GM13977 (cell line): ENCODE results near the gene USPL1.
"Not testable (repeated sequence)": the region's sequence is repeated elsewhere in the genome, so short reads cannot be mapped to it uniquely, and the experiment has no call there.

Experiments used
- DNase-seq: peaks from one replicate; pipeline ENCODE4 v3.0.0; 2012; ENCODE audit warnings: low spot score
- in situ Hi-C: fragments of 300-500 bp; cut with MboI; formaldehyde crosslinking; loops from one replicate; pipeline ENCODE4 v1.12.0; 2022; ENCODE audit warnings: low sequenced_read_pairs, low pct_unique_long_range_greater_than_20kb, mixed read lengths, inconsistent platforms; ENCODE audit not compliant: unreplicated experiment
- TF ChIP-seq, protein P1 (sequence below): IDR thresholded peaks from 2 replicates; pipeline ENCODE4 v1.5.1; 2012; ENCODE audit warnings: mild to moderate bottlenecking, control low read depth; ENCODE audit not compliant: insufficient read depth; ENCODE audit errors: extremely low read depth, missing control alignments

USPL1 gene

DNA sequence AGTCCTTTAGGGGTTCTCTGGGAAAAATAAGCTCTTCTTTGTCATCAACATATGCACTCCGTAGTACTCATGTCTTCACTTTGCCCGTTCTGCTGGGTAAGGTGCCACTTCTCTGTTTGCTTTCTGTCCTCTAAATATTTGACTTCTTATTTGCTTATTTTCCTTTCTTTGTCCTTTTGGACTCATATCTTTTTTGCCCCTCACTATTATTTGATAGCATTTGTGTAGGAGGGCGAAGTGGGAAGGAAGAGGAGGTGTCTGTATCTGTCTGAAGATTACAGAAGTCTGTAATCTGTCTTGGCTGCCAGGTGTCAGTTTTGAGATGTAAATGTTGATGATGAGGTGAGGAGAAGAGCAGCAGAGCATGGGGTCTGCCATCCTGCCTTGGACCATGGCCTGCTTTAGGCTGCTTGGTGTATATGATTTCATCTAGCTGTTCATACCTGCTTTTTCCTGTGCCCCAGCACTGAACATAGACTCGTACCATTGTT, 30.8 kb downstream of the USPL1 start:
- TF ChIP-seq, protein P1, sequence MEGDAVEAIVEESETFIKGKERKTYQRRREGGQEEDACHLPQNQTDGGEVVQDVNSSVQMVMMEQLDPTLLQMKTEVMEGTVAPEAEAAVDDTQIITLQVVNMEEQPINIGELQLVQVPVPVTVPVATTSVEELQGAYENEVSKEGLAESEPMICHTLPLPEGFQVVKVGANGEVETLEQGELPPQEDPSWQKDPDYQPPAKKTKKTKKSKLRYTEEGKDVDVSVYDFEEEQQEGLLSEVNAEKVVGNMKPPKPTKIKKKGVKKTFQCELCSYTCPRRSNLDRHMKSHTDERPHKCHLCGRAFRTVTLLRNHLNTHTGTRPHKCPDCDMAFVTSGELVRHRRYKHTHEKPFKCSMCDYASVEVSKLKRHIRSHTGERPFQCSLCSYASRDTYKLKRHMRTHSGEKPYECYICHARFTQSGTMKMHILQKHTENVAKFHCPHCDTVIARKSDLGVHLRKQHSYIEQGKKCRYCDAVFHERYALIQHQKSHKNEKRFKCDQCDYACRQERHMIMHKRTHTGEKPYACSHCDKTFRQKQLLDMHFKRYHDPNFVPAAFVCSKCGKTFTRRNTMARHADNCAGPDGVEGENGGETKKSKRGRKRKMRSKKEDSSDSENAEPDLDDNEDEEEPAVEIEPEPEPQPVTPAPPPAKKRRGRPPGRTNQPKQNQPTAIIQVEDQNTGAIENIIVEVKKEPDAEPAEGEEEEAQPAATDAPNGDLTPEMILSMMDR, result no peak
- in situ Hi-C loops, result no loop called here
- no peak for DNase-seq

DNA sequence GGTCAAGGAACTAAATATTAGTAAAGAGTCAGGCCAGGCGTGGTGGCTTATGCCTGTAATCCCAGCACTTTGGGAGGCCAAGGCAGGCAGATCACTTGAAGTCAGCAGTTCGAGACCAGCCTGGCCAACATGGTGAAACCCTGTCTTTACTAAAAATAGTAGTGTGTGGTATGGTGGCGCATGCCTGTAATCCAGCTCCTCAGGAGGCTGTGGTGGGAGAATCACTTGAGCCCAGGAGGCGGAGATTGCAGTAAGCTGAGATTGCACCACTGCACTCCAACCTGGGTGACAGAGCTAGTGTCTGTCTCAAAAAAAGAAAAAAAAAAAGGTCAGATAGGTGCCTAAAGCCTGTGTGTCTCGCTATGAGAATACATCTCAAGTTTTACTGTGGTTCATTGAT, 33.9 kb downstream of the USPL1 start:
- in situ Hi-C loops, DNase-seq: not testable (repeated sequence)

DNA sequence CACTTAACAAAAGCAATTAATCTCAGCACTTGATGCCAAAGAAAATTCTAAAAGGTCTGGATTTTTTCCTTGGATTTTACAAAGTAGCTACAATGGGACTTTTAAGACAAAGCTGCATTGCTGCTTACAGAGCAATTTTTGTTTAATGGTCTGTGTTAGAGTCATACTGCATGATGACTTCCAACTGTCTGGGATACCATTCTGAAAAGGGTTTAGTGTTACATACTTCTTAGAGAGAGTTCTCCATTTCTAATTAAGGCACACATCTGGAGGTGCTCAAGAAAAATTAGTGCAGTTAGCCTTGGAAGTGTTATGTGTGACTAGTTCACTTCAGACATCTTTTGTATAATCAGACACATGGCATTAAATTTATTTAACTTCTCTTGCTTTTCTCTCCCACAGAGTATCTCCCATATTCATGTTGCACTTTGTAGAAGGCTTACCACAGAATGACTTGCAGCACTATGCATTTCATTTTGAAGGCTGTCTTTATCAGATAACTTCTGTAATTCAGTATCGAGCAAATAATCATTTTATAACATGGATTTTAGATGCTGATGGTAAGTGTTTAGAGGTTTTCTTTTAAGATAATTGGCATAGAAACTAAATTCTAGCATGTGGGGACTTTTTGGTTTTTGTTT, 35.1 kb downstream of the USPL1 start:
- in situ Hi-C loops, result no loop called here
- no peak for DNase-seq
- TF ChIP-seq, protein P1, result no peak

DNA sequence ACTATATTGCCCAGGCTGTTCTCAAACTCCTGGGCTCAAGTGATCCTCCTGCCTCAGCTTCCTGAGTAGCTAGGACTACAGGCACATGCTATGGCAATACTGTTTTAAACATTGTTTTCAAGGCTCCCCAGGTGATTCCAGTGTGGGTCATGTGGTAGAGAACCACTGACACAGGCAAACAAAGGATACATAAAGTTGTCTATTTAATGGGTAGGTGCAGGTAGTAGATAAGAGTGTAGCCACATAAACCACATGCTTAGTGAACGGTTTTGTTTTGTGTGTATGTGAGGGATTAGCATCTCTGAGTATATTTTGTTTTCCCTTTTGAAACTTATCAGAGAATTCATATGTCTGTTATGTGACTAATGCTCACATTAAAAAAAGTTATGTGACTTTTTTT, 36.7 kb downstream of the USPL1 start:
- TF ChIP-seq, protein P1, result no peak
- in situ Hi-C loops, result no loop called here
- no peak for DNase-seq

DNA sequence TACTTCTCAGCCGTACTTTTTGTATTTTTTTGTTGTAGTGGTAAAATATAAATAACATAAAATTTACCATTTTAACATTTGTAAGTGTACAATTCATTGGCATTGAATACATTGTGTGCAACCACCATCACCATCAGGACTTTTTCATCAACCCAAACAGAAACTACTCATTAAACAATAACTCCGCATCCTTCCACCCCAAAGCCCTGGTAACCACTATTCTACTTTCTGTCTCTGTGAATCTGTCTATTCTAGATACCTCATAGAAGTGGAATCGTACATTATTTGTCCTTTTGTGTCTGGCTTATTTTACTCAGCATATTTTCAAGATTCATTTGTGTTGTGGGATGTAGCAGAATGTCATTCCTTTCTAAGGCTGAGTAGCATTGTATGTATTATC, 38.5 kb downstream of the USPL1 start:
- DNase-seq, result no peak
- in situ Hi-C loops, result no loop called here
- TF ChIP-seq, protein P1, result no peak

DNA sequence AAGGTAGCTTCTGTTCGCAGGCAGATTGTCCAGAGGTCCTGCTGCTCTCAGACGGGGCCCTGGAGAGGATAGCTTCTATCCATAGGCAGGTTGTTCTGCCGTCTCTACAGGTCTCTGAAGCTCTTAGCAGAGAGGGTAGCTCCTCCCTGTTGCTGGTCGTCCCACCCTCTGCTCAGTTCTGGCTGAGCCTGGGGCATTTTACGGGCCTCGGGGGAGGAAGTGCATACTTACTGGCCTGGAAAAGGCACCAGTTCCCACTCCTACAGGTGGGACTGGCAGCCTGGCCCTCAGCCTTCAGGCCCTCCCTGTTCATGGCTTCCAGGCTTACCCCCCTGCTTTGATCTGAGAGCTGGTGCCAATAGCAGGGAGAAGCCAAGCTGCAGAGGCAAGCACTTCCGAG, 42.3 kb downstream of the USPL1 start:
- TF ChIP-seq, protein P1, result no peak
- in situ Hi-C loops, result no loop called here
- no peak for DNase-seq

DNA sequence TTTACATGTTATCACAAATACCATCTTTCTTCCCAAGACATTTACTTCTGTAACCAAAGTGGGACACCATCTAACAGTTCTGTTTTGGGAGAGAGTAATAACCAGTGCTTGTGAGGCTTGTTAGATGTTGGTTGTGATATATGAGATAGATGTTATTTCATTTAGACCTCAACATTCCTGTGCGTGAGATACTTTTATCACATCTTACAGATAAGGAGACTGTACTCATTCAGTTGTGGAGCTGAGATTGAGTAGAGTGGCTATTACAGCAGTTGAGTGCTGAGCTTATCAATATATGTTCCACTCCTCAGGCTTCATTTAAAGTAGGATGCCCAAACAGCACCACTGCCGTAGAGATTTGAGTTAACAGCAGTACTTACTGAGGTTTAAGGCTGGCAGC, 43.1 kb downstream of the USPL1 start:
- in situ Hi-C loops, result no loop called here
- DNase-seq, result no peak
- TF ChIP-seq, protein P1, result no peak
